ENCODE measurements around the gene SDHA.

GRCh38 chr5:180286-180918, 37.7 kb upstream of the SDHA start:
- no peak for TF ChIP-seq CTCF (IDR thresholded peaks at IDR 0.05)
- no peak for TF ChIP-seq POLR2A (IDR thresholded peaks at IDR 0.05)
